ENCODE data around the gene NR2F6.

DNA sequence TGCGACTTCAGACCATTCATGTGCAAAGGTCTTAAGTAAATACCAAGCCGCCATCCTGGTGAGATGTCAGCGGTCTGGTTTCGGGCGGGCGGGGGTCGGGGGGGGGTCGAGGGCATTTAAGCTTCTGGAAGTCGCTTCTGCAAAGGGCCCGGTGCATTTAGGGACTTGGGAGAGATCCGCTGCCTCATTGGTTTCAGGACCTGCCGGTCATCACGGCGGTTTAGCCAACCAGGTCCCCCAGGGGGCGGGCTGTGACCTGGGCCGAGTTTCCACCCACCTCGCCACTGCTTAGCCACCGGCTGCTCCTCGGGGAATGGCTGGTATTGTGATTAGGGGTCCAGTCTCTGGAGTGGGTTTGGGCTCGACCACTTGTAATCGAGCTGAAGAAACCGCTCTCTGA lies 43.8 kb upstream of the NR2F6 start:
- TF ChIP-seq PATZ1 (CRISPR knock-in tag; IDR thresholded peaks at IDR 0.05; ENCODE audit: borderline replicate concordance) (no peak), ZFP3 (CRISPR knock-in tag; IDR thresholded peaks at IDR 0.05) (no peak), ZNF70 (CRISPR knock-in tag; IDR thresholded peaks at IDR 0.05) (no peak), ARNTL (CRISPR knock-in tag; IDR thresholded peaks at IDR 0.05; ENCODE audit: borderline replicate concordance, low read depth) (no peak), CSDC2 (CRISPR knock-in tag; IDR thresholded peaks at IDR 0.05) (no peak), CSRNP3 (CRISPR knock-in tag; IDR thresholded peaks at IDR 0.05) (no peak), ZNF8 (CRISPR knock-in tag; IDR thresholded peaks at IDR 0.05) (no peak), CREB5 (CRISPR knock-in tag; IDR thresholded peaks at IDR 0.05; ENCODE audit: low read depth) (no peak), ZFP30 (CRISPR knock-in tag; IDR thresholded peaks at IDR 0.05) (no peak), BACH2 (CRISPR knock-in tag; IDR thresholded peaks at IDR 0.05; ENCODE audit: borderline replicate concordance) (no peak), ZNF565 (CRISPR knock-in tag; conservative IDR thresholded peaks at IDR 0.05; ENCODE audit: low read depth) (no peak), GLIS3 (CRISPR knock-in tag; IDR thresholded peaks at IDR 0.05) (no peak), ISL1 (CRISPR knock-in tag; IDR thresholded peaks at IDR 0.05) (no peak), RARB (CRISPR knock-in tag; IDR thresholded peaks at IDR 0.05) (no peak)
